HepG2 (cell line): ENCODE measurements around the gene ZNF77. TPM values are rescaled to one million over a fixed set of nuclear protein-coding genes. Genes with fewer than 3 reads are reported as not detected.

Source experiments
- ATAC-seq: fragments of 200-7000 bp; cut with Tn5 transposase; 3 replicates; pipeline ENCODE4 v1.9.1; 2020; ENCODE audit warnings: mild to moderate bottlenecking, moderate library complexity
- BruUV-seq: library from RNA; stranded (reverse); fragments of 400-500 nt; replicated peaks from 2 replicates; lab custom pipeline; 2021; lab: Mats Ljungman, UMichigan
- CTCF ChIA-PET: fragments of 300-600 bp; formaldehyde crosslinking; extraction: SDS; loops from one replicate; lab custom pipeline; 2021; ENCODE audit warnings: low total read pairs, inconsistent platforms, low intra/inter-chr PET ratio; lab: Yijun Ruan, JAX
- POLR2A ChIA-PET: fragments of 350-600 bp; sonication (Branson Sonifier 250); formaldehyde crosslinking; loops from one replicate; lab custom pipeline; 2020; ENCODE audit warnings: antibody characterized with exemption, inconsistent platforms; lab: Yijun Ruan, JAX
- DNase-seq: peaks from one replicate; pipeline ENCODE4 v3.0.0-alpha.2; 2015; ENCODE audit warnings: low spot score
- FAIRE-seq: peaks from 3 replicates; lab custom pipeline; 2011; peaks lifted over from hg19 to GRCh38; lab: Jason Lieb, UNC
- H2AFZ ChIP-seq: one replicate; pipeline ENCODE4 v1.6.1; 2011; ENCODE audit warnings: low read length, inconsistent platforms
- H3K27ac ChIP-seq: fragments of 300-600 bp; 3 replicates; pipeline ENCODE4 v1.8.0; 2011; ENCODE audit warnings: mixed run types, mild to moderate bottlenecking, mixed read lengths, low read length, inconsistent platforms; ENCODE audit not compliant: insufficient read depth; ENCODE audit errors: extremely low read length
- H3K27me3 ChIP-seq, 2 experiments: fragments of 200-600 bp in 1 of 2; 2 replicates in 1 of 2; 3 replicates in 1 of 2; pipeline versions ENCODE4 v1.6.0 to v1.8.0; 2011; ENCODE audit warnings: low read length in 2 of 2, mild to moderate bottlenecking in 2 of 2, moderate library complexity in 2 of 2, inconsistent platforms in 1 of 2; ENCODE audit not compliant: insufficient read depth in 2 of 2, control insufficient read depth in 1 of 2
- H3K36me3 ChIP-seq, 2 experiments: fragments of 200-600 bp in 1 of 2; replicated peaks in 1 of 2; 2 replicates in 1 of 2; 3 replicates in 1 of 2; pipeline versions ENCODE4 v1.5.1 to v1.8.0; 2011; ENCODE audit warnings: low read length in 2 of 2, inconsistent platforms in 1 of 2; ENCODE audit not compliant: insufficient read depth in 2 of 2, control insufficient read depth in 1 of 2
- H3K4me1 ChIP-seq: 2 replicates; pipeline ENCODE4 v1.5.1; 2012; ENCODE audit warnings: low read length, inconsistent platforms; ENCODE audit not compliant: insufficient read depth
- H3K4me2 ChIP-seq: 2 replicates; pipeline ENCODE4 v1.6.0; 2011; ENCODE audit warnings: low read depth, low read length, inconsistent platforms
- H3K4me3 ChIP-seq, 3 experiments: fragments of 200-600 bp in 1 of 3; sonication (generic), shearing (Covaris generic) in 1 of 3; replicated peaks in 1 of 3; 2 replicates each; pipeline ENCODE4 v1.5.1; 2011 to 2016; ENCODE audit warnings: low read length in 3 of 3, inconsistent platforms in 2 of 3, low read depth in 2 of 3, mild to moderate bottlenecking in 2 of 3, control low read depth in 1 of 3, mixed read lengths in 1 of 3; ENCODE audit not compliant: insufficient read depth in 1 of 3
- H3K79me2 ChIP-seq: one replicate; pipeline ENCODE4 v1.6.1; 2011; ENCODE audit warnings: low read length, inconsistent platforms; ENCODE audit not compliant: insufficient read depth
- H3K9ac ChIP-seq: 2 replicates; pipeline ENCODE4 v1.6.0; 2011; ENCODE audit warnings: mild to moderate bottlenecking, low read depth, low read length, inconsistent platforms; ENCODE audit not compliant: insufficient read depth
- H3K9me3 ChIP-seq: 2 replicates; pipeline ENCODE4 v1.5.1; 2012; ENCODE audit warnings: mild to moderate bottlenecking, low read length
- H4K20me1 ChIP-seq: 2 replicates; pipeline ENCODE4 v1.6.0; 2011; ENCODE audit warnings: inconsistent platforms, mild to moderate bottlenecking, low read length, moderate library complexity; ENCODE audit not compliant: insufficient read depth
- ATF7-NPFF ChIP-seq: sonication (generic); formaldehyde crosslinking; IDR thresholded peaks from 2 replicates; pipeline ENCODE4 v1.8.1; 2023; ENCODE audit warnings: mild to moderate bottlenecking, low read depth, missing genetic modification reagents, moderate library complexity
- ESRRA ChIP-seq: sonication (generic); formaldehyde crosslinking; IDR thresholded peaks from 2 replicates; pipeline ENCODE4 v1.5.1; 2020; ENCODE audit warnings: mild to moderate bottlenecking, low read depth, missing genetic modification reagents
- KMT2B ChIP-seq: IDR thresholded peaks from 2 replicates; pipeline ENCODE4 v1.6.1; 2016; ENCODE audit warnings: missing genetic modification reagents, missing compliant biosample characterization
- ONECUT2 ChIP-seq: sonication (generic); formaldehyde crosslinking; IDR thresholded peaks from 2 replicates; pipeline ENCODE4 v1.4.0; 2020; ENCODE audit warnings: missing genetic modification reagents
- PHF5A ChIP-seq: IDR thresholded peaks from one replicate; pipeline ENCODE4 v1.6.1; 2018; ENCODE audit warnings: low read depth, missing genetic modification reagents; ENCODE audit not compliant: unreplicated experiment
- SALL1 ChIP-seq: sonication (generic); formaldehyde crosslinking; IDR thresholded peaks from 2 replicates; pipeline ENCODE4 v1.8.0; 2022; ENCODE audit warnings: mild to moderate bottlenecking, missing genetic modification reagents
- SMAD1 ChIP-seq: sonication (generic); formaldehyde crosslinking; IDR thresholded peaks from 2 replicates; pipeline ENCODE4 v1.4.0; 2020; ENCODE audit warnings: missing genetic modification reagents, low read depth, mild to moderate bottlenecking, borderline replicate concordance
- ZKSCAN5 ChIP-seq: sonication (generic); formaldehyde crosslinking; IDR thresholded peaks from 2 replicates; pipeline ENCODE4 v1.5.1; 2020; ENCODE audit warnings: mild to moderate bottlenecking, missing genetic modification reagents
- ZNF225 ChIP-seq: sonication (generic); formaldehyde crosslinking; IDR thresholded peaks from 2 replicates; pipeline ENCODE4 v1.4.0; 2020; ENCODE audit warnings: mild to moderate bottlenecking, missing genetic modification reagents
- ZNF530 ChIP-seq: sonication (generic); formaldehyde crosslinking; IDR thresholded peaks from 2 replicates; pipeline ENCODE4 v1.5.0; 2020; ENCODE audit warnings: low read depth, mild to moderate bottlenecking, missing genetic modification reagents
- ZNF850 ChIP-seq: sonication (generic); formaldehyde crosslinking; conservative IDR thresholded peaks from 2 replicates; pipeline ENCODE4 v1.9.0; 2021; ENCODE audit warnings: mild to moderate bottlenecking, missing genetic modification reagents
- WGBS: methylation state at CpG from one replicate; pipeline ENCODE4 v1.1.6; 2017; ENCODE audit warnings: low lambda C conversion rate; 5-methylcytosine and 5-hydroxymethylcytosine counted together
- in situ Hi-C: cut with HindIII; loops from 2 replicates; pipeline ENCODE4 v1.10.0; 2017; ENCODE audit warnings: low pct_unique_long_range_greater_than_20kb; ENCODE audit not compliant: extremely low pct_ligation_motif_present
- intact Hi-C: fragments of 100-400 bp; cut with micrococcal nuclease; formaldehyde crosslinking; loops from one replicate; pipeline ENCODE4 v1.10.0; 2022; ENCODE audit not compliant: unreplicated experiment
- polyA plus RNA-seq, 8 experiments: library from polyadenylated mRNA; depleted of rRNA in 3 of 8; stranded (reverse) in 7 of 8; unstranded in 1 of 8; fragments of >200 nt; fragmentation: Illumina TruSeq in 4 of 8; extraction: Trizol in 4 of 8; gene quantifications; 2 replicates each; pipeline versions ENCODE4 v1.2.1 to v1.2.3, GENCODE V29; 2011 to 2016; ENCODE audit warnings: low read depth in 4 of 8, missing spikeins in 1 of 8, mixed read lengths in 1 of 8; ENCODE audit not compliant: insufficient read depth in 1 of 8
- total RNA-seq, 5 experiments: library from RNA; depleted of rRNA; stranded (reverse); fragments of >200 nt; fragmentation: Illumina TruSeq; extraction: Trizol; gene quantifications; 2 replicates each; pipeline ENCODE4 v1.2.3, GENCODE V29; 2016; ENCODE audit warnings: low read depth in 1 of 5
- TF ChIP-seq, protein P1 (sequence below): sonication (generic); formaldehyde crosslinking; IDR thresholded peaks from 2 replicates; pipeline ENCODE4 v1.4.0; 2020; ENCODE audit warnings: missing genetic modification reagents
- TF ChIP-seq, protein P2 (sequence below): sonication (generic); formaldehyde crosslinking; IDR thresholded peaks from 2 replicates; pipeline ENCODE4 v1.5.1; 2020; ENCODE audit warnings: missing genetic modification reagents, mild to moderate bottlenecking, borderline replicate concordance
- TF ChIP-seq, protein P3 (sequence below): sonication (generic); formaldehyde crosslinking; IDR thresholded peaks from 2 replicates; pipeline ENCODE4 v1.8.0; 2022; ENCODE audit warnings: mild to moderate bottlenecking, missing genetic modification reagents; ENCODE audit not compliant: insufficient replicate concordance

The ZNF77 gene
- total and polyA plus RNA-seq, 2 of the 13 experiments (the other 11 are each of a cell fraction or from before 2014, with no cell fraction given): 7.1 to 11.5 TPM

DNA sequence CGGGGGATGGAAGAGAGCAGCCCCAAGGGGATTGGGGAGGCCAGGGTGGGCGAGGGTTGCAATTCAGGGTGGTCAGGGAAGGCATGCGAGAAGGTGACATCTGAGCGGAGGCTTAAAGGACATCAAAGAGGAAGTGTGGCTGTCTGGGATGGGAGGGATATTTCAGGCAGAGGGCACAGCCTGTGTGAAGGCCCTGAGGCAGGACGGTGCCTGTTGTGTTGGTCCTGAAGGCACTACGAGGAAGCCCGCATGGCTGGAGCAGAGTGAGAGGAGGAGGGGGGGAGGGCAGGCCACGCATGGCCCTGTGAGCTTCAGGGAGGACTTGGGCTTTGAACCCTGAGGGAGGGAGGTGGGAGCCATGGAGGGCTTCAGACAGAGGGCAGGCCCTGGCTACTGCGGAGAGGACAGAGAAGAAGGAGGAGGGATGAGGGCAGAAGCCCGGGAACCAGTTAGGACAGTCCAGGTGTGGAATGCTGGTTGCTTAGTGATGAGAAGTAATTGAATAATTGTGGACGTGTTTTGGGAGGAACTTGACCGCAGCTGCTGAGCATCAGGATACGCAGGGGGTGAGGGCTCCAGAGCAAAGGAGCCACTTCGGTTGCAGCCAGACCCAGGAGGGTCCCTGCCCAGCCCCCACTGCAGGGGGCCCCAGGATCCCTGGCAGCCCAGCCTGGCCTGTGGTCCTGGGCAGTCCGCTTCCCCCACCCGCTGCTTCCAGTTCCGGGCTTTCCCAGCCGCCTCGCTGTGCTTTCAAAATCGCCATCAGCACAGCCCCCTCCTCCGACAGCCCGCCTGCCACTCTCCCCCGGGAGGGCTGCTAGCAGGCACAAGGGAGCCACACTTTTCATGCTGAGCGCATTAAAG, 38.8 kb upstream of the ZNF77 start (continued):
- TF ChIP-seq, protein P1, sequence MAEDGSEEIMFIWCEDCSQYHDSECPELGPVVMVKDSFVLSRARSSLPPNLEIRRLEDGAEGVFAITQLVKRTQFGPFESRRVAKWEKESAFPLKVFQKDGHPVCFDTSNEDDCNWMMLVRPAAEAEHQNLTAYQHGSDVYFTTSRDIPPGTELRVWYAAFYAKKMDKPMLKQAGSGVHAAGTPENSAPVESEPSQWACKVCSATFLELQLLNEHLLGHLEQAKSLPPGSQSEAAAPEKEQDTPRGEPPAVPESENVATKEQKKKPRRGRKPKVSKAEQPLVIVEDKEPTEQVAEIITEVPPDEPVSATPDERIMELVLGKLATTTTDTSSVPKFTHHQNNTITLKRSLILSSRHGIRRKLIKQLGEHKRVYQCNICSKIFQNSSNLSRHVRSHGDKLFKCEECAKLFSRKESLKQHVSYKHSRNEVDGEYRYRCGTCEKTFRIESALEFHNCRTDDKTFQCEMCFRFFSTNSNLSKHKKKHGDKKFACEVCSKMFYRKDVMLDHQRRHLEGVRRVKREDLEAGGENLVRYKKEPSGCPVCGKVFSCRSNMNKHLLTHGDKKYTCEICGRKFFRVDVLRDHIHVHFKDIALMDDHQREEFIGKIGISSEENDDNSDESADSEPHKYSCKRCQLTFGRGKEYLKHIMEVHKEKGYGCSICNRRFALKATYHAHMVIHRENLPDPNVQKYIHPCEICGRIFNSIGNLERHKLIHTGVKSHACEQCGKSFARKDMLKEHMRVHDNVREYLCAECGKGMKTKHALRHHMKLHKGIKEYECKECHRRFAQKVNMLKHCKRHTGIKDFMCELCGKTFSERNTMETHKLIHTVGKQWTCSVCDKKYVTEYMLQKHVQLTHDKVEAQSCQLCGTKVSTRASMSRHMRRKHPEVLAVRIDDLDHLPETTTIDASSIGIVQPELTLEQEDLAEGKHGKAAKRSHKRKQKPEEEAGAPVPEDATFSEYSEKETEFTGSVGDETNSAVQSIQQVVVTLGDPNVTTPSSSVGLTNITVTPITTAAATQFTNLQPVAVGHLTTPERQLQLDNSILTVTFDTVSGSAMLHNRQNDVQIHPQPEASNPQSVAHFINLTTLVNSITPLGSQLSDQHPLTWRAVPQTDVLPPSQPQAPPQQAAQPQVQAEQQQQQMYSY (CRISPR knock-in tag): peak; percentile 99
- TF ChIP-seq ESRRA (CRISPR knock-in tag): no peak

DNA sequence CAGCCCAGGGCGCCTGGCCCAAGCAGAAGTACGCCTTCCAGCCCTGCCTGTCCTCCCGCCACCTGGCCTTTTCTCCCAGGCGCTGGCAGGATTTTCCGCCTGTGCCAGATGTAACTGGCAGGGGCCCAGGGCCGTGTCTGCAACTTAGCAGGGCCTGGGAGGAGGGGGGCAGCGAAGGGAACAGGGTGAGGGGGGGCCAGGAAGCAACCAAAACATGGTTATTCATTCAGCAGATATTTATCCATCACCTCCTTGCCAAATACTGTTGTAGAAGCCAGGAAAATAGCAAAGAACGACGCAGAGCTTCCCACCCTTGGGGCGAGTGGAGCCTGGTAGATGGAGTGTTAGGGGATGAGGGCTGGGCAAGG, 38.2 kb upstream of the ZNF77 start:
- no peak; the same call in 2 of the 3 replicates for ATAC-seq
- H3K4me1 ChIP-seq: peaks cover 54% of the 10 kb centered on the region
- no peaks in the 10 kb centered on the region for H4K20me1 ChIP-seq
- no peaks in the 10 kb centered on the region for H3K79me2 ChIP-seq
- no peak overlapping the region for H2AFZ ChIP-seq
- H3K4me3 ChIP-seq: peak overlapping the region in 1 of 3 experiments; percentile 6; a peak in 1 of 6 replicates
- ChIA-PET POLR2A (no interaction called here), CTCF (no interaction called here)
- intact Hi-C loops (no loop called here), in situ Hi-C loops (no loop called here)
- FAIRE-seq: no peak
- H3K4me2 ChIP-seq: peak overlapping the region; percentile 13; the same call in 1 of the 2 replicates
- H3K27me3 ChIP-seq: peaks cover 0 to 55% of the 10 kb centered on the region in 2 experiments; a peak in 4 of 5 replicates
- H3K36me3 ChIP-seq: no peaks in the 10 kb centered on the region
- BruUV-seq: no TSS peak
- H3K9me3 ChIP-seq: no peaks in the 10 kb centered on the region
- H3K27ac ChIP-seq: no peak overlapping the region
- DNase-seq: no peak
- H3K9ac ChIP-seq: no peak overlapping the region
- 10% methylated on average over 6 of the region's 10 CpGs for whole genome bisulfite sequencing
- TF ChIP-seq ZNF850 (CRISPR knock-in tag) (no peak), ATF7-NPFF (CRISPR knock-in tag) (no peak), PHF5A (CRISPR knock-in tag) (no peak), ONECUT2 (no peak), KMT2B (CRISPR knock-in tag) (no peak), ZKSCAN5 (CRISPR knock-in tag) (no peak), ZNF530 (no peak), SALL1 (CRISPR knock-in tag) (no peak), ZNF225 (CRISPR knock-in tag) (no peak), SMAD1 (CRISPR knock-in tag) (no peak)
- TF ChIP-seq, protein P2, sequence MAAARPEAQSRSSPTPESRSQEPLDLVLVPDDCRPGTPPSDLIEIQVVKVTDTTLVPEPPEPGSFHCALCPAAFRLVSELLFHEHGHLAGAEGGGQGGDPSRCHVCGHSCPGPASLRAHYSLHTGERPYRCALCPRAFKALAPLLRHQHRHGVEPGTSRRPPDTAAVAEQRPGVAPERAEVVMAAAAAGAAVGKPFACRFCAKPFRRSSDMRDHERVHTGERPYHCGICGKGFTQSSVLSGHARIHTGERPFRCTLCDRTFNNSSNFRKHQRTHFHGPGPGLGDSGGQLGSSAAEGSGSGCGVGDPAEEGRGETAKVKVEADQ: no peak
- TF ChIP-seq, protein P3, sequence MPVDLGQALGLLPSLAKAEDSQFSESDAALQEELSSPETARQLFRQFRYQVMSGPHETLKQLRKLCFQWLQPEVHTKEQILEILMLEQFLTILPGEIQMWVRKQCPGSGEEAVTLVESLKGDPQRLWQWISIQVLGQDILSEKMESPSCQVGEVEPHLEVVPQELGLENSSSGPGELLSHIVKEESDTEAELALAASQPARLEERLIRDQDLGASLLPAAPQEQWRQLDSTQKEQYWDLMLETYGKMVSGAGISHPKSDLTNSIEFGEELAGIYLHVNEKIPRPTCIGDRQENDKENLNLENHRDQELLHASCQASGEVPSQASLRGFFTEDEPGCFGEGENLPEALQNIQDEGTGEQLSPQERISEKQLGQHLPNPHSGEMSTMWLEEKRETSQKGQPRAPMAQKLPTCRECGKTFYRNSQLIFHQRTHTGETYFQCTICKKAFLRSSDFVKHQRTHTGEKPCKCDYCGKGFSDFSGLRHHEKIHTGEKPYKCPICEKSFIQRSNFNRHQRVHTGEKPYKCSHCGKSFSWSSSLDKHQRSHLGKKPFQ (CRISPR knock-in tag): no peak
